B cell (primary cell): ENCODE data around the gene ZNF805. TPM values are rescaled to one million over a fixed set of nuclear protein-coding genes. Genes with fewer than 3 reads are reported as not detected.
A peak's percentile ranks its signal among the peaks of the same experiment; 100 is the strongest.

Experiments used
- ATAC-seq: fragments of 200-7000 bp; cut with Tn5 transposase; one replicate; pipeline ENCODE4 v1.10.0; 2021; ENCODE audit warnings: low read depth, mild to moderate bottlenecking, moderate number of reproducible peaks, moderate library complexity
- CTCF ChIA-PET: fragments of 350-600 bp; sonication (Branson Sonifier 250); formaldehyde crosslinking; loops from one replicate; lab custom pipeline; 2021; ENCODE audit warnings: antibody characterized with exemption, inconsistent platforms; lab: Charles Lee
- POLR2A ChIA-PET: fragments of 350-600 bp; sonication (Branson Sonifier 250); formaldehyde crosslinking; loops from one replicate; lab custom pipeline; 2021; ENCODE audit warnings: antibody characterized with exemption; lab: Charles Lee
- DNase-seq: peaks from one replicate; pipeline ENCODE4 v3.0.0; 2013
- H2AFZ ChIP-seq: 2 replicates; pipeline ENCODE4 v1.6.1; 2012; ENCODE audit warnings: mild to moderate bottlenecking, low read depth, low read length; ENCODE audit not compliant: insufficient read depth, poor library complexity, severe bottlenecking
- H3K27ac ChIP-seq, 2 donors: 1 replicate in 1 of 2; 2 replicates in 1 of 2; pipeline ENCODE4 v1.5.1; 2012 to 2013; ENCODE audit warnings: low read length in 2 of 2, mild to moderate bottlenecking in 2 of 2, moderate library complexity in 1 of 2
- H3K27me3 ChIP-seq, 4 experiments: fragments of 200-600 bp in 1 of 4; sonication (generic) in 1 of 4; replicated peaks in 1 of 4; 1 replicate in 2 of 4; 2 replicates in 2 of 4; pipeline versions ENCODE4 v1.6.1 to v1.7.0; 2013 to 2016; ENCODE audit warnings: low read length in 3 of 4, mild to moderate bottlenecking in 2 of 4, mixed read lengths in 1 of 4, moderate library complexity in 1 of 4; ENCODE audit not compliant: insufficient read depth in 4 of 4, control insufficient read depth in 3 of 4; ENCODE audit errors: control extremely low read depth in 1 of 4
- H3K36me3 ChIP-seq, 2 experiments: replicated peaks in 1 of 2; 1 replicate in 1 of 2; 2 replicates in 1 of 2; pipeline versions ENCODE4 v1.6.1 to v1.7.1; 2013; ENCODE audit warnings: low read length in 1 of 2; ENCODE audit not compliant: insufficient read depth in 2 of 2, control insufficient read depth in 1 of 2; ENCODE audit errors: control extremely low read depth in 1 of 2, extremely low read depth in 1 of 2
- H3K4me1 ChIP-seq, 2 donors: fragments of 200-600 bp in 1 of 2; sonication (generic) in 1 of 2; 1 replicate in 1 of 2; 2 replicates in 1 of 2; pipeline versions ENCODE4 v1.5.1 to v1.6.1; 2013 to 2017; ENCODE audit warnings: low read length in 2 of 2; ENCODE audit not compliant: control insufficient read depth in 2 of 2, insufficient read depth in 2 of 2
- H3K4me2 ChIP-seq: replicated peaks from 2 replicates; pipeline ENCODE3; 2012; ENCODE audit warnings: mild to moderate bottlenecking, low read depth, low read length; ENCODE audit not compliant: poor library complexity, severe bottlenecking
- H3K4me3 ChIP-seq, 5 experiments: fragments of 200-600 bp in 1 of 5; sonication (generic) in 1 of 5; 1 replicate in 3 of 5; 2 replicates in 2 of 5; pipeline versions ENCODE4 v1.5.1 to v1.7.0; 2011 to 2016; ENCODE audit warnings: low read length in 4 of 5, mild to moderate bottlenecking in 4 of 5, low read depth in 2 of 5, control low read depth in 1 of 5, moderate library complexity in 1 of 5; ENCODE audit not compliant: insufficient read depth in 1 of 5; ENCODE audit errors: control extremely low read depth in 1 of 5, extremely low read depth in 1 of 5
- H3K79me2 ChIP-seq: fragments of 200-600 bp; sonication (generic); one replicate; pipeline ENCODE4 v1.6.0; 2016; ENCODE audit warnings: low read length; ENCODE audit not compliant: control insufficient read depth, insufficient read depth
- H3K9ac ChIP-seq: fragments of 200-600 bp; sonication (generic); 2 replicates; pipeline ENCODE4 v1.6.1; 2017; ENCODE audit warnings: mild to moderate bottlenecking, low read length, moderate library complexity
- H3K9me3 ChIP-seq, 3 donors: one replicate each; pipeline versions ENCODE4 v1.6.1 to v1.7.1; 2013; ENCODE audit warnings: low read length in 2 of 3; ENCODE audit not compliant: control insufficient read depth in 2 of 3, insufficient read depth in 1 of 3; ENCODE audit errors: control extremely low read depth in 1 of 3
- H4K20me1 ChIP-seq: 2 replicates; pipeline ENCODE4 v1.6.0; 2012; ENCODE audit warnings: mild to moderate bottlenecking, low read length; ENCODE audit not compliant: insufficient read depth, control insufficient read depth, poor library complexity, severe bottlenecking
- H3K27ac Mint-ChIP-seq: one replicate; pipeline ENCODE4 v1.8.0; 2021; ENCODE audit warnings: mixed read lengths
- H3K27me3 Mint-ChIP-seq: one replicate; pipeline ENCODE4 v1.8.0; 2021; ENCODE audit warnings: mixed read lengths
- H3K4me1 Mint-ChIP-seq: one replicate; pipeline ENCODE4 v1.8.0; 2021; ENCODE audit warnings: mixed read lengths
- H3K4me3 Mint-ChIP-seq: one replicate; pipeline ENCODE4 v1.8.0; 2021; ENCODE audit warnings: mixed read lengths
- H3K9me3 Mint-ChIP-seq: one replicate; pipeline ENCODE4 v1.8.0; 2022; ENCODE audit warnings: mixed read lengths; ENCODE audit not compliant: insufficient read depth
- CTCF ChIP-seq: fragments of 200-600 bp; IDR thresholded peaks from one replicate; pipeline ENCODE4 v1.8.0; 2022; ENCODE audit warnings: antibody characterized with exemption, mild to moderate bottlenecking
- EZH2 ChIP-seq: IDR thresholded peaks from 2 replicates; pipeline ENCODE4 v1.6.1; 2012; ENCODE audit warnings: borderline replicate concordance, low read depth, mild to moderate bottlenecking, moderate library complexity, low read length; ENCODE audit not compliant: insufficient read depth, poor library complexity, severe bottlenecking
- WGBS: methylation state at CpG from one replicate; pipeline ENCODE4 v1.1.5; 2013; ENCODE audit warnings: missing lambda C conversion rate; ENCODE audit not compliant: insufficient coverage; 5-methylcytosine and 5-hydroxymethylcytosine counted together
- intact Hi-C: fragments of 100-400 bp; cut with micrococcal nuclease; formaldehyde crosslinking; loops from one replicate; pipeline ENCODE4 v1.10.0; 2022
- polyA plus RNA-seq: library from polyadenylated mRNA; depleted of rRNA; stranded (reverse); fragments of >200 nt; gene quantifications from 2 replicates; pipeline ENCODE4 v1.2.3, GENCODE V29; 2012
- total RNA-seq, 2 donors: library from RNA; stranded (reverse); fragments of 120-200 nt in 1 of 2; gene quantifications; 1 replicate in 1 of 2; 2 replicates in 1 of 2; pipeline versions ENCODE4 v1.2.3 to v1.2.4, GENCODE V29; 2013 to 2022

Gene ZNF805
- total and polyA plus RNA-seq, 2 donors (not counting 1 experiment from before 2014, with no cell fraction given): 1.9 to 20.0 TPM

- Histone ChIP-seq H3K9ac (no peak overlapping the region), H3K4me2 (no peak overlapping the region), H3K4me1 (peaks cover 19 to 20% of the 10 kb centered on the region in 2 donors), H3K36me3 (peaks cover 5 to 23% of the 10 kb centered on the region in 2 experiments), H3K27me3 (no peaks in the 10 kb centered on the region), H2AFZ (no peak overlapping the region), H4K20me1 (peaks cover 5% of the 10 kb centered on the region), H3K27ac (no peak overlapping the region), H3K4me3 (no peak overlapping the region), H3K79me2 (peaks cover 48% of the 10 kb centered on the region), H3K9me3 (no peaks in the 10 kb centered on the region)
- intact Hi-C loops: loop anchor here (5.0 kb wide), 1 partner anchor 439 kb away; the partner anchor contains the start of gene ZNF551
- no peaks in the 10 kb centered on the region for H3K9me3 Mint-ChIP-seq
- no peak overlapping the region for H3K4me3 Mint-ChIP-seq
- 100% methylated on average over 3 of the region's 5 CpGs for WGBS
- ChIA-PET POLR2A (no interaction called here), CTCF (no interaction called here)
- no peak for ATAC-seq
- peaks cover 35% of the 10 kb centered on the region for H3K4me1 Mint-ChIP-seq
- no peak overlapping the region for H3K27ac Mint-ChIP-seq
- no peak for TF ChIP-seq EZH2
- no peak for TF ChIP-seq CTCF
- no peaks in the 10 kb centered on the region for H3K27me3 Mint-ChIP-seq
- DNase-seq: no peak
These were observed 2.4 kb downstream of the ZNF805 start for GRCh38 chr19:57242821-57243220.

- ChIA-PET POLR2A (no interaction called here), CTCF (no interaction called here)
- ATAC-seq: no peak
- H3K27me3 ChIP-seq: no peaks in the 10 kb centered on the region
- no peak for TF ChIP-seq EZH2
- no peak for TF ChIP-seq CTCF
- Mint-ChIP-seq H3K4me3 (no peak overlapping the region), H3K9me3 (no peaks in the 10 kb centered on the region), H3K27ac (peak overlapping the region; percentile 37), H3K4me1 (peaks cover 35% of the 10 kb centered on the region), H3K27me3 (no peaks in the 10 kb centered on the region)
- peaks cover 48% of the 10 kb centered on the region for H3K79me2 ChIP-seq
- no peak for DNase-seq
- H3K4me1 ChIP-seq: peaks cover 19 to 20% of the 10 kb centered on the region in 2 donors
- no peak overlapping the region for H3K9ac ChIP-seq
- intact Hi-C loops: loop anchor here (5.0 kb wide), 1 partner anchor 438 kb away; the partner anchor contains the start of gene ZNF551
- H3K9me3 ChIP-seq: no peaks in the 10 kb centered on the region
- no peak overlapping the region for H3K4me2 ChIP-seq
- peaks cover 5% of the 10 kb centered on the region for H4K20me1 ChIP-seq
- no peak overlapping the region for H3K4me3 ChIP-seq
- no peak overlapping the region for H2AFZ ChIP-seq
- H3K27ac ChIP-seq: no peak overlapping the region
- WGBS: 71% methylated on average over 4 of the region's 5 CpGs
- H3K36me3 ChIP-seq: peaks cover 12 to 36% of the 10 kb centered on the region in 2 experiments
These were observed 4.1 kb downstream of the ZNF805 start for GRCh38 chr19:57244513-57244912.
